Thyroid gland (tissue), 4 donors: Measurements from ENCODE around the gene NOP56.

ENCODE experiments used
- POLR2A ChIP-seq, 2 donors: fragments of 450-650 bp; IDR thresholded peaks; one replicate each; pipeline ENCODE4 v1.6.1; 2017; ENCODE audit warnings: antibody characterized with exemption in 2 of 2, mild to moderate bottlenecking in 2 of 2, moderate library complexity in 1 of 2
- TF ChIP-seq, protein P1 (sequence below), 6 experiments: fragments of 200-600 bp in 3 of 6; fragments of 450-650 bp in 3 of 6; sonication (generic) in 3 of 6; IDR thresholded peaks; one replicate each; pipeline ENCODE4 v1.5.1; 2016 to 2019; ENCODE audit warnings: antibody characterized with exemption in 6 of 6, mild to moderate bottlenecking in 2 of 6, inconsistent platforms in 1 of 6, moderate library complexity in 1 of 6

DNA sequence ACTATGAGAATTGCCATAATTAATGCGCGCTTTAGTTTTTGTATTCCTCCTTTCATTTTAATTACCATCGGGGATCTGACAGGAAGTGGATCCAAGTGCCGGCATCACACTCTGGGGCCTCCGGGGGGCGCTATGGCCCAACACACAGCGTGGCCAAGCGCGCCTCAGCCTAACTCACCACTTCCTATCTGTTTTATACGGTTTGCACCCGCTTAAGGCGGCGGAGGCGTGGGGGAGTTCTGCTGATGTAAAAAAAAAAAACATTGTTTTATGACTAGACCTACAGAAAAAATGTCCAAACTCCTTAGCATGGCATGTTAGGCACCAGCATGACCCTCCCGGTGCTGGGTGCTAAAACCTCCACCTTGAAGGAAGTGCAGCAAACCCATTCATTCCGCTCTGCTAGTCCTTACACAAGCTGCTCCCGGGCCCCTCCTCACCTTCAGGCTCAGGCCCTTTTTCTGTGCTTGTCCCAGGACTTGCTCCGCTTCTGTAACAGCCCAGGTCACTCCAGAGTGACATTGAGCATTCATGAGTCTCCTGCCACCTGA is 35.7 kb downstream of the NOP56 start:
- TF ChIP-seq, protein P1, sequence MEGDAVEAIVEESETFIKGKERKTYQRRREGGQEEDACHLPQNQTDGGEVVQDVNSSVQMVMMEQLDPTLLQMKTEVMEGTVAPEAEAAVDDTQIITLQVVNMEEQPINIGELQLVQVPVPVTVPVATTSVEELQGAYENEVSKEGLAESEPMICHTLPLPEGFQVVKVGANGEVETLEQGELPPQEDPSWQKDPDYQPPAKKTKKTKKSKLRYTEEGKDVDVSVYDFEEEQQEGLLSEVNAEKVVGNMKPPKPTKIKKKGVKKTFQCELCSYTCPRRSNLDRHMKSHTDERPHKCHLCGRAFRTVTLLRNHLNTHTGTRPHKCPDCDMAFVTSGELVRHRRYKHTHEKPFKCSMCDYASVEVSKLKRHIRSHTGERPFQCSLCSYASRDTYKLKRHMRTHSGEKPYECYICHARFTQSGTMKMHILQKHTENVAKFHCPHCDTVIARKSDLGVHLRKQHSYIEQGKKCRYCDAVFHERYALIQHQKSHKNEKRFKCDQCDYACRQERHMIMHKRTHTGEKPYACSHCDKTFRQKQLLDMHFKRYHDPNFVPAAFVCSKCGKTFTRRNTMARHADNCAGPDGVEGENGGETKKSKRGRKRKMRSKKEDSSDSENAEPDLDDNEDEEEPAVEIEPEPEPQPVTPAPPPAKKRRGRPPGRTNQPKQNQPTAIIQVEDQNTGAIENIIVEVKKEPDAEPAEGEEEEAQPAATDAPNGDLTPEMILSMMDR (IDR thresholded peaks at IDR 0.05), result peak in 5 of 6 experiments; percentile 39 to 66 (median 62)
- no peak for TF ChIP-seq POLR2A (IDR thresholded peaks at IDR 0.05)
